BJ (cell line): ENCODE results near the gene NBPF14. TPM values are rescaled to one million over a fixed set of nuclear protein-coding genes. Genes with fewer than 3 reads are reported as not detected.
"Not testable (repeated sequence)": the region's sequence is repeated elsewhere in the genome, so short reads cannot be mapped to it uniquely, and the experiment has no call there.

Source experiments
- CTCF ChIA-PET: fragments of 350-600 bp; formaldehyde crosslinking; extraction: SDS; loops from one replicate; lab custom pipeline; 2021; ENCODE audit warnings: antibody characterized with exemption, inconsistent platforms; lab: Yijun Ruan, JAX
- POLR2A ChIA-PET: fragments of 300-600 bp; sonication (Branson Sonifier 250); formaldehyde crosslinking; extraction: SDS; loops from one replicate; lab custom pipeline; 2021; ENCODE audit warnings: antibody characterized with exemption; lab: Charles Lee
- DNase-seq: peaks from one replicate; pipeline ENCODE4 v3.0.0-alpha.2; 2011; ENCODE audit warnings: low read depth
- H3K27me3 ChIP-seq: 2 replicates; pipeline ENCODE4 v1.6.0; 2011; ENCODE audit warnings: low read length; ENCODE audit not compliant: control insufficient read depth, insufficient read depth
- H3K36me3 ChIP-seq: 2 replicates; pipeline ENCODE4 v1.5.1; 2011; ENCODE audit warnings: low read length; ENCODE audit not compliant: control insufficient read depth, insufficient read depth
- H3K4me3 ChIP-seq: 2 replicates; pipeline ENCODE4 v1.5.1; 2011; ENCODE audit warnings: low read depth, mild to moderate bottlenecking, control low read depth, low read length
- polyA minus RNA-seq: library from RNA; depleted of rRNA, polyadenylated mRNA; stranded (reverse); fragments of >200 nt; gene quantifications from 2 replicates; pipeline ENCODE4 v1.2.3, GENCODE V29; 2011; rRNA and poly(A)+ RNA removed
- polyA plus RNA-seq: library from polyadenylated mRNA; depleted of rRNA; stranded (reverse); fragments of >200 nt; gene quantifications from 2 replicates; pipeline ENCODE4 v1.2.3, GENCODE V29; 2011; rRNA removed

The NBPF14 gene, protein sequence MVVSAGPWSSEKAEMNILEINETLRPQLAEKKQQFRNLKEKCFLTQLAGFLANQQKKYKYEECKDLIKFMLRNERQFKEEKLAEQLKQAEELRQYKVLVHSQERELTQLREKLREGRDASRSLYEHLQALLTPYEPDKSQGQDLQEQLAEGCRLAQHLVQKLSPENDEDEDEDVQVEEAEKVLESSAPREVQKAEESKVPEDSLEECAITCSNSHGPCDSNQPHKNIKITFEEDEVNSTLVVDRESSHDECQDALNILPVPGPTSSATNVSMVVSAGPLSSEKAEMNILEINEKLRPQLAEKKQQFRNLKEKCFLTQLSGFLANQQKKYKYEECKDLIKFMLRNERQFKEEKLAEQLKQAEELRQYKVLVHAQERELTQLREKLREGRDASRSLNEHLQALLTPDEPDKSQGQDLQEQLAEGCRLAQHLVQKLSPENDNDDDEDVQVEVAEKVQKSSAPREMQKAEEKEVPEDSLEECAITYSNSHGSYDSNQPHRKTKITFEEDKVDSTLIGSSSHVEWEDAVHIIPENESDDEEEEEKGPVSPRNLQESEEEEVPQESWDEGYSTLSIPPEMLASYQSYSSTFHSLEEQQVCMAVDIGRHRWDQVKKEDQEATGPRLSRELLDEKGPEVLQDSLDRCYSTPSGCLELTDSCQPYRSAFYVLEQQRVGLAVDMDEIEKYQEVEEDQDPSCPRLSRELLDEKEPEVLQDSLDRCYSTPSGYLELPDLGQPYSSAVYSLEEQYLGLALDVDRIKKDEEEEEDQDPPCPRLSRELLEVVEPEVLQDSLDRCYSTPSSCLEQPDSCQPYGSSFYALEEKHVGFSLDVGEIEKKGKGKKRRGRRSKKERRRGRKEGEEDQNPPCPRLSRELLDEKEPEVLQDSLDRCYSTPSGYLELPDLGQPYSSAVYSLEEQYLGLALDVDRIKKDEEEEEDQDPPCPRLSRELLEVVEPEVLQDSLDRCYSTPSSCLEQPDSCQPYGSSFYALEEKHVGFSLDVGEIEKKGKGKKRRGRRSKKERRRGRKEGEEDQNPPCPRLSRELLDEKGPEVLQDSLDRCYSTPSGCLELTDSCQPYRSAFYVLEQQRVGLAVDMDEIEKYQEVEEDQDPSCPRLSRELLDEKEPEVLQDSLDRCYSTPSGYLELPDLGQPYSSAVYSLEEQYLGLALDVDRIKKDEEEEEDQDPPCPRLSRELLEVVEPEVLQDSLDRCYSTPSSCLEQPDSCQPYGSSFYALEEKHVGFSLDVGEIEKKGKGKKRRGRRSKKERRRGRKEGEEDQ (N-terminal part only)
- polyA plus RNA-seq, result 21.6 and 23.8 TPM in 2 replicates
- 65.7 and 80.2 TPM in 2 replicates for polyA minus RNA-seq

DNA sequence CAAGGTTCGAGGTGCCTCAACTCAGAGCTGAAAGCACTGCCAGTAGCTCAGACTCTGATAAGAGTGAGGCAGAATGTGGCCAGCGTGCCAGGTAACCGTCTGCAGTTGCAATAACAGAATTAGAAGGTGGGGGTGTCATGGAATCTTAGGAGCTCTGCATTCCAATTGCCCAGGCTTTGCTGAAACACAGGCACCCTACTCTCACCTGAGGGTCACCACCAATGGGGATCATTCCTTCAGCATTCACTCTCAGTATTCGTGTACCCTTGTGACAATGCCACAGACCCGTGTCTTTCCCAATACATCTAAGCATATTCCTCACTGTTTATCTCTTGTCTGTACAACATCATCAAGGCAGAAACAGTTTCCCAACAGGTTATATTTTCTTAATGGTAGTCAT, at the start of gene NBPF14:
Gene NBPF14, minus strand, starts transcription at position 101 of the 400 bp plus-strand sequence. CDS start 294 bp downstream, outside the sequence.
- CTCF ChIA-PET, result not testable (repeated sequence)

DNA sequence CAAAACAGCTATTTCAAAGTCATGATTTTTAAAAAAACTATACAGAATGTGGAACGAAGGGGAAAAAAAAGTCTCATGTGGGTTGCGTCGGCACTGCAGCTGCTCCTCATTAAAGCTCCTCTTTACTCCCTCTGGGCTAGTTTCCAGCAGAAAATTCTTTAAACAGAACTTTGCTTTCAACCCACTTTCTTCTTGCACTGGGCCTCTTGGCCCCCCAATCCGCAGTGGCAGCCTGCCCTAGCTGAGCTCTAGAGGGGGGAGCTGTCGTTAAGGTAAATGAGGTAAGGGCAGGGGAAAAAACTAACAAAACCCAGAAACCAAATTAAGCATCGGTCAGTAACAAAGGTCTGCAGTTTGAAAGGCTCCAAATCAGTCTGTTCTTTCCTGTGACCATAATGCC, 29.6 kb upstream of the NBPF14 start:
- H3K4me3 ChIP-seq, POLR2A ChIA-PET, DNase-seq, CTCF ChIA-PET, H3K27me3 ChIP-seq, H3K36me3 ChIP-seq: not testable (repeated sequence)

More for the DNA sequence above, at the start of gene NBPF14:
- H3K4me3 ChIP-seq, DNase-seq, POLR2A ChIA-PET, H3K27me3 ChIP-seq, H3K36me3 ChIP-seq: not testable (repeated sequence)

DNA sequence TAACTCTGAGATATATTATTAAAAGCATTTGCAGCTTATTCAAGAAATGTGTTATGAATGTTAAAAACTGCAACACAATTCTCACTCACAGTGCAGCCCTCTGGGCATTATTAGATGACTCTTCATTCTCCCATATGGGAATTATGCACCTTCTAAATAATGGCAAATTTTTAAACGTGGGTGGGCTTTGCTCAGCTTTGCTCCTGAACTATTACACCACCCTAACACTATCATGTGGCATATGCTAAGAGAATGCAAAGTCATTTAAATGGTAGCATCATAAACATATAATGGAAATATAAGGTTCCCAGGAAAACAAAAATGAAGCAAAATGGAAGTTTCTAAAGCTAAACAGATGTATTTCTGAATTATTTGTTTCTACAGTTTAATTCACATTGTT, 22.4 kb upstream of the NBPF14 start:
- DNase-seq, H3K27me3 ChIP-seq, POLR2A ChIA-PET, H3K4me3 ChIP-seq, CTCF ChIA-PET, H3K36me3 ChIP-seq: not testable (repeated sequence)

DNA sequence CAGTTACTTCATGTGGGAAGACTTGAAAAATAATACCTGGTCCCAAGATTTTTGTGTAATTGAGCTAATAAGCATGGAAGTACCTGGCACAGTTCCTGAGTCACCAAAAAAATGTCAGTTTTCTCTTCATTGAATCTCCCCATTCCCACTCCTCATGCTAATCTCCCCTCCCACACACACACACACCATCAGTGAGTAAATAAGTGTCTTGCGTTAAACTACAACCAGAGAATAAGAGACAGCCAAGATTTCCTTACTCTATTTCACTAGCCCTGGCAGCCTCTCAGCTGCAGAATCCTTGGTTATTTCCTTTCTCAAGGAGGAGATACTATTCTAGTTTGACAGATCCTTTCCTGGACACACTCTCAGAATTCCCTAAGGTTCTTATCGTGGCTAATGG, 9.5 kb upstream of the NBPF14 start:
- H3K36me3 ChIP-seq, DNase-seq, H3K4me3 ChIP-seq, POLR2A ChIA-PET, CTCF ChIA-PET, H3K27me3 ChIP-seq: not testable (repeated sequence)

DNA sequence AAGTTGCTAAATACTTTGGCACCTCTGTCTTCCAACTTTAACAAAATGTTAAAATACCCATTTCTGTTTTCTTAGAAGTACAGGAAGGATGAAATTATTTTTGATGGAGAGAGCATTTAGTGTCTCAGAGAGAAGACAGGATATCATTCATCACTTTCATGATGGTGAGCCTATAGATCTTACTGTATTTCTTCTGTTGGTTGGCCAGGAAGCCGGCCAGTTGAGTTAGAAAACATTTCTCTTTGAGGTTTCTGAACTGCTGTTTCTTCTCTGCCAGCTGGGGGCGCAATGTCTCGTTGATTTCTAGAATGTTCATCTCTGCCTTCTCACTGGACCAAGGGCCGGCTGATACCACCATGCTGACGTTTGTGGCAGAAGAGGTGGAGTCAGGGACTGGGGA, 451 bp downstream of the NBPF14 start:
- POLR2A ChIA-PET, H3K36me3 ChIP-seq, H3K4me3 ChIP-seq, CTCF ChIA-PET, H3K27me3 ChIP-seq, DNase-seq: not testable (repeated sequence)

DNA sequence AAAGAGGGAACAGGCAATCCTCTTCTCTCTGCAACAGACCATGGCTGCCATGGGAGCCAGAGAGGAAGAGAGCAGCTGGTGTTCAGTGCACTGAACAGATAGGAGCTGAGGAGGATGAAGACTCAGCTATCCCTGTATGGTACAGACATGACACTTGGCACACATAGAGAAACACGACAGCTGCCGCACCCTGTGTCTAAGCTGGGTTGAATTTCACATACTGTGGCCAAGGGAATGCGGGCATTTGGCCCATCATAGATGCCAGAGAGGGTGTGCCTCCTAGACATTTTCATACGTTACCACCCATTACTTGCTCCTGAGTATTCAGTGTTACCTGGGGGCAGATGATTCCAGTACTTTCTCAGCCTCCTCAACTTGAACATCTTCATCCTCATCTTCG, 4.7 kb downstream of the NBPF14 start:
- H3K4me3 ChIP-seq, CTCF ChIA-PET, POLR2A ChIA-PET, DNase-seq, H3K27me3 ChIP-seq, H3K36me3 ChIP-seq: not testable (repeated sequence)

DNA sequence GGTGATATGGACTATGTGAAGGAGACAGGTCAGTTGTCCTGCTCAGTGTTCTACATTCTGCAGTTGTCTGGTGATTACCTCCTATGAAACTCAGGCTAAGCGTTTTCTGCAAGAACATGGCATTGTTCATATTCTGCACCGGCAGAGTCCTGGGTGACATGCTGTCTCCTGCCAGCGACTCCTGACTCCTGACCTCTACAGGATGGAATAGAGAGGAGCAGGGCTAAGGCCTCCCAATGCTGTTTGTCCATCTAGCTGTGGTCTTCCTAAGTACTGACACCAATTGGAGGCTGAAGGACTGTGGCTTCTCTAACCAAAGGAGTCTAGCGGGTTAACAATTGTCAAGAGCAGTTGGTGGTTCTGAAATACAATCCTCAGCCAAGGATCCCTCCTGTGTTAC, 63.7 kb downstream of the NBPF14 start:
- H3K4me3 ChIP-seq, H3K27me3 ChIP-seq, DNase-seq, CTCF ChIA-PET, POLR2A ChIA-PET, H3K36me3 ChIP-seq: not testable (repeated sequence)

DNA sequence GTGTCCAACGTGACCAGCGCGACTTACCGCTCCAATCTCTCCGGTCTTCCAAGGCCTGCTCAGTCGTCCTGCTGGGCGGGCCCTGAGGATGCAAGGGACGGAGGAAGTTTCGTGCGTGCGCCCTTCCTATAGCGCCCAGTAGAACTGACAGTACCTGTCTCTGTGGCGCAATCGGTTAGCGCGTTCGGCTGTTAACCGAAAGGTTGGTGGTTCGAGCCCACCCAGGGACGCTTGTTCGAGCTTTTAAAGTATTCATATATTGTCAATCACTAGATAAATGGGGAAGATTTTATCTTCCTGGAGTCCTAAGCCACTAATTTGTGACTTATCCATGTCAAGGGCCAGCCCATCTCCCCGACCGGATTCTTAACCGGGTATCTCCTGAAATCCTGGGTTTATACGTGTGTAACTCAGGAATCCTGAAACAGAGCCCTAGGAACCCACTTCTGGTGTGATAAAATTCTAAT, 66.7 kb downstream of the NBPF14 start:
- H3K36me3 ChIP-seq, H3K27me3 ChIP-seq, CTCF ChIA-PET, H3K4me3 ChIP-seq, DNase-seq, POLR2A ChIA-PET: not testable (repeated sequence)

DNA sequence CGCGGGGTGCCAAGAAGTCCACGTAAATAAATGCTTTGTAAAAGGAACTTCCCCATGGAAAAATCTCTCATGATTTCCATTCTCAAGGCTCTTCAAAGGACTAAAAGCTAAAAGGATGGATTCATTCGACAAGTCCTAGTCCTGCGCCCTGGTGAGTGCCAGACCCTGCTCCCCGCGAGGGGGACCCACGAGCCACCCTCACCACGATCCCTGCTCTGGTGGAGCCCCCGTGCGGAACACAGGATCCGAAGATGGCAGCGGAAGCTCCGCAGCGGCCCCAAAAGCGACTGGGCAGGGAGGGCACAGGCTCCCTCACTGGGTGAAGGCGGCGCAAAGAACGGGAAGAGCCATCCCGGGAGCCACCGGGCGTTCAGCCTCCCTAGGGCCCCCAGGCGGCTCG, 67.2 kb downstream of the NBPF14 start:
- DNase-seq, POLR2A ChIA-PET, H3K4me3 ChIP-seq, H3K27me3 ChIP-seq, CTCF ChIA-PET, H3K36me3 ChIP-seq: not testable (repeated sequence)

DNA sequence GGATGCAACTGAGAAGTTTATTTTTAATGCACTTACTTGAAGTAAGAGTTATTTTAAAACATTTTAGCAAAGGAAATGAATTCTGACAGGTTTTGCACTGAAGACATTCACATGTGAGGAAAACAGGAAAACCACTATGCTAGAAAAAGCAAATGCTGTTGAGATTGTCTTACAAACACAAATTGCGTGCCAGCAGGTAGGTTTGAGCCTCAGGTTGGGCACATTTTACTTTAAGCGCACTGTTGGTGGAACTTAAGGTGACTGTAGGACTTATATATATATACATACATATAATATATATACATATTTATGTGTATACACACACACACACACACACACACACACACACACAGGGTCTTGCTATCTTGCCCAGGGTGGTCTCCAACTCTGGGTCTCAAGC, 69.2 kb downstream of the NBPF14 start:
- H3K36me3 ChIP-seq, DNase-seq, H3K27me3 ChIP-seq, POLR2A ChIA-PET, CTCF ChIA-PET, H3K4me3 ChIP-seq: not testable (repeated sequence)

DNA sequence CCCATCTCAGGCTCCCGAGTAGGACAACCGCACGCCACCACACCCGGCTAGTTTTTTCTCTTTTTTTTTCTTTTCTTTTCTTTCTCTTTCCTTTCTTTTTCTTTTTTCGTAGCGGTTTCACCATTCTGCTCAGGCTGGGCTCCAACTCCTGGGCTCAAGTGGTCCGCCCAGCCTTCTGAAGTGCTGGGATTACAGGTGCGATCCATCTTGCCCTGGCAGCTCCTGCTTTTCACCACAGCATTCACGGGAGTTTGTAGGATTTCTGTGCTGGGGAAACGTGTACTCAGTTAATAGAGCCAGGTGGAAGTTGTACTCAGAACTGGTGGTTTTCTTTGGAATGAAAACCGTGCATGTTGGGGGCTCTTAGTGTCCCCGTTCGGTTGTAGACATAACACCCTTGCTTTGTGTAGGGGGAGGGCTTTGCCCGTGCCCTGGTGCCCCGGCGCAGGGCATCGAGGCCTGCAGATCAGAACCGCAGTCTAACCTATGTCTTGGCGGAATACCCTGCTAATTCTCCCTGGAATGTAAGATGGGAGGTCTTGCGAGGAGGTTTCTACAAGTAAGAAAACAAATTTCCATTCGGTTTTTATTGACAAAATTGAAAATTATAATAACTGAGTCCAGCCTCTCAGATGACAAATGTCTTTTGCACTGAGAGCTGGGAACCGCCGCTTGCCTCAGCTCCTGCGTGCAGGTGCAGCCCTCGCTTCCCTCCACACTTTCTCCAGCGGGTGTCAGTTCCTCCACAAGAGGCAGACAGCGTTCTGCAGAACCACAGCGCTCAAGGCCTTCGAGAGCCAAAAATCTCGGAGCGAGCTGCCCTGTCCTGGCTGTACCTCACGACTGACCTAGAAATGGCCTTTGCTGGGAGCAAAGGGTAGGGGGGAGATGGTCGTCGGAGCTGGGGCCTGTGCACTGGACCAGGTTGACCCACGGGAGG, 72.3 kb downstream of the NBPF14 start:
- H3K27me3 ChIP-seq, CTCF ChIA-PET, H3K4me3 ChIP-seq, H3K36me3 ChIP-seq, POLR2A ChIA-PET, DNase-seq: not testable (repeated sequence)
